Caki2 (cell line): ENCODE data around the gene TUB. TPM values are rescaled to one million over a fixed set of nuclear protein-coding genes. Genes with fewer than 3 reads are reported as not detected.

Experiments
- DNase-seq: peaks from one replicate; pipeline ENCODE4 v3.0.0-alpha.2; 2015; ENCODE audit warnings: low read depth
- in situ Hi-C: cut with HindIII; loops from 2 replicates; pipeline ENCODE4 v1.10.0; 2016; ENCODE audit warnings: low sequenced_read_pairs, low pct_unique_long_range_greater_than_20kb, mixed read lengths
- total RNA-seq: library from RNA; depleted of rRNA; stranded (reverse); fragments of >200 nt; shearing (Covaris generic); gene quantifications from 2 replicates; pipeline ENCODE4 v1.2.3, GENCODE V29; 2014; ENCODE audit warnings: low replicate concordance; rRNA removed

TUB gene
- total RNA-seq: not detected in 2 replicates

GRCh38 chr11:8080674-8081590 lies at the start of gene TUB:
Gene TUB (plus strand): TSS chr11:8081211. CDS start chr11:8081511, 300 bp downstream.
- in situ Hi-C loops: no loop called here
- DNase-seq: no peak

- in situ Hi-C loops: no loop called here
- DNase-seq: no peak
Observed at GRCh38 chr11:8031248-8032115, 49.5 kb upstream of the TUB start.

- no peak for DNase-seq
- in situ Hi-C loops: no loop called here
Observed at GRCh38 chr11:8032122-8032521, 48.9 kb upstream of the TUB start.

- no peak for DNase-seq
- in situ Hi-C loops: no loop called here
Observed at GRCh38 chr11:8032576-8033304, 48.3 kb upstream of the TUB start.

- in situ Hi-C loops: no loop called here
- peak; percentile 52 for DNase-seq
Observed at GRCh38 chr11:8033305-8034105, 47.5 kb upstream of the TUB start.

- in situ Hi-C loops: no loop called here
- no peak for DNase-seq
Observed at GRCh38 chr11:8034106-8034585, 46.9 kb upstream of the TUB start.

- in situ Hi-C loops: no loop called here
- no peak for DNase-seq
Observed at GRCh38 chr11:8034604-8035190, 46.3 kb upstream of the TUB start.

GRCh38 chr11:8035200-8035855 lies 45.7 kb upstream of the TUB start:
- in situ Hi-C loops: no loop called here
- no peak for DNase-seq

GRCh38 chr11:8036002-8036802 lies 44.8 kb upstream of the TUB start:
- no peak for DNase-seq
- in situ Hi-C loops: no loop called here

- no peak for DNase-seq
- in situ Hi-C loops: no loop called here
Observed at GRCh38 chr11:8036986-8037385, 44.0 kb upstream of the TUB start.

- in situ Hi-C loops: no loop called here
- DNase-seq: no peak
Observed at GRCh38 chr11:8038393-8038792, 42.6 kb upstream of the TUB start.

GRCh38 chr11:8038811-8039529 lies 42.0 kb upstream of the TUB start:
- DNase-seq: no peak
- in situ Hi-C loops: no loop called here

- in situ Hi-C loops: no loop called here
- no peak for DNase-seq
Observed at GRCh38 chr11:8039530-8040260, 41.3 kb upstream of the TUB start.

- no peak for DNase-seq
- in situ Hi-C loops: no loop called here
Observed at GRCh38 chr11:8040261-8040920, 40.6 kb upstream of the TUB start.
